ENCODE results near the gene DDX54.

GRCh38 chr12:113109360-113109759 lies 75.9 kb downstream of the DDX54 start:
- TF ChIP-seq EP300 (IDR thresholded peaks at IDR 0.05) (no peak), CTCF (IDR thresholded peaks at IDR 0.05) (no peak), POLR2AphosphoS5 (IDR thresholded peaks at IDR 0.05) (no peak), POLR2A (IDR thresholded peaks at IDR 0.05) (no peak)
